GM21723 (cell line): ENCODE measurements around the gene DLL3.

ENCODE experiments used
- ATAC-seq: cut with Tn5 transposase; IDR thresholded peaks from one replicate; pipeline ENCODE4 v1.9.1; 2021; ENCODE audit warnings: mild to moderate bottlenecking, moderate library complexity; ENCODE audit not compliant: unreplicated experiment

DLL3 gene

GRCh38 chr19:39481229-39481545, 17.6 kb upstream of the DLL3 start:
- ATAC-seq: no peak

- ATAC-seq: no peak
These were observed 17.1 kb upstream of the DLL3 start for GRCh38 chr19:39481676-39482075.

GRCh38 chr19:39483141-39483540, 15.6 kb upstream of the DLL3 start:
- no peak for ATAC-seq

- no peak for ATAC-seq
These were observed 9.0 kb upstream of the DLL3 start for GRCh38 chr19:39489756-39490155.

- no peak for ATAC-seq
These were observed 6.5 kb upstream of the DLL3 start for GRCh38 chr19:39492225-39492624.

- ATAC-seq: no peak
These were observed 6.0 kb upstream of the DLL3 start for GRCh38 chr19:39492788-39493187.

- ATAC-seq: no peak
These were observed 4.1 kb upstream of the DLL3 start for GRCh38 chr19:39494661-39495060.

- no peak for ATAC-seq
These were observed 2.7 kb upstream of the DLL3 start for GRCh38 chr19:39496063-39496462.

GRCh38 chr19:39497701-39497995, 1.1 kb upstream of the DLL3 start:
- no peak for ATAC-seq

- no peak for ATAC-seq
These were observed 550 bp upstream of the DLL3 start for GRCh38 chr19:39497996-39498797.

- ATAC-seq: no peak
These were observed 1.2 kb downstream of the DLL3 start for GRCh38 chr19:39499932-39500331.

GRCh38 chr19:39500543-39500942, 1.8 kb downstream of the DLL3 start:
- ATAC-seq: no peak

GRCh38 chr19:39501340-39501739, 2.6 kb downstream of the DLL3 start:
- no peak for ATAC-seq

GRCh38 chr19:39502640-39503417, 4.1 kb downstream of the DLL3 start:
- ATAC-seq: no peak

GRCh38 chr19:39506598-39506943, 7.8 kb downstream of the DLL3 start:
- ATAC-seq: no peak

- no peak for ATAC-seq
These were observed 8.4 kb downstream of the DLL3 start for GRCh38 chr19:39506944-39507714.

- no peak for ATAC-seq
These were observed 9.1 kb downstream of the DLL3 start for GRCh38 chr19:39507715-39508364.

GRCh38 chr19:39508629-39509028, 9.9 kb downstream of the DLL3 start:
- ATAC-seq: no peak

GRCh38 chr19:39509233-39509632, 10.5 kb downstream of the DLL3 start:
- no peak for ATAC-seq

GRCh38 chr19:39512988-39513387, 14.2 kb downstream of the DLL3 start:
- ATAC-seq: no peak

GRCh38 chr19:39514840-39515550, 16.2 kb downstream of the DLL3 start, which contains the start of gene SELENOV:
SELENOV (plus strand) TSS chr19:39515139; CDS start chr19:39515213, 74 bp downstream.
- ATAC-seq: no peak
